HG03039 (cell line): ENCODE measurements around the gene ADGRA3.
A peak's percentile ranks its signal among the peaks of the same experiment; 100 is the strongest.

ENCODE experiments used
- ATAC-seq: cut with Tn5 transposase; IDR thresholded peaks from one replicate; pipeline ENCODE4 v1.9.1; 2021; ENCODE audit warnings: mild to moderate bottlenecking, moderate library complexity; ENCODE audit not compliant: unreplicated experiment

ADGRA3 gene

DNA sequence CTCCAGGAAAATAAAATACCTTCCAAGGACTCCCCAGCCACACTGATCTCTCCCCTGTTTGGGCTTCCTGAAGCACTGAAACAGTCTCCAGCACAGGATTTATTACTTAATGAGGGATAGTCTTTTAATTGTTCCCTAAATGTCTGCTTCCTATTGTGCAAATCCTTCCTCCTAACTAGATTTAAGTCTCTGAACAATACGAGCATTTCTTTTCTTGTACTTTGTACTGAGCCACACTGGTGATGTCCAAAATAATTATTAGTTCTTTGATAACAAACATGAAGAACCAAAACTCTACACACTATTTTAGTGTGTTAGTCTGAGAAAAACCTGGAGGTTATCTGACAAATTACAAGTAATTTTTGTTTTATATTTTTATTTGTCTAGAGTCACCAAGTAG lies 5.1 kb downstream of the ADGRA3 start:
- no peak for ATAC-seq

DNA sequence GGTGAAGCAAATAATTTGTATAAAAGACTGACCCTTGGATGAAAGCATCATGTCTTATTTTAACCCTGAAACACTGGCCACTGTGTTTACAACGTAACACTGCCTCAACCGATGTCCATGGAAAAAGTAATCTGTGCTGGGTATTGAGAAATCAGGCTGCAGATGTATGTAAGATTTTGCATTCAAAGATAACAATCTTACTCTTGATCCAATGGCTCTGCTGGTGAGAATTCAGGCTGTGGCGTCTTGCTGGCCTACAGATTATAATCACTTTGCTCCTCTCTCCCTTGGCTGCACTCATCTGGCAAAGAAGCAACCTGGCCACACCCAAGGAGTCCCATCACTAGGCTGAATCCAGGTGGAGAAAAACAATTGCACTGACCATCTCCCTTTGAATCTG lies 7.5 kb downstream of the ADGRA3 start:
- no peak for ATAC-seq

DNA sequence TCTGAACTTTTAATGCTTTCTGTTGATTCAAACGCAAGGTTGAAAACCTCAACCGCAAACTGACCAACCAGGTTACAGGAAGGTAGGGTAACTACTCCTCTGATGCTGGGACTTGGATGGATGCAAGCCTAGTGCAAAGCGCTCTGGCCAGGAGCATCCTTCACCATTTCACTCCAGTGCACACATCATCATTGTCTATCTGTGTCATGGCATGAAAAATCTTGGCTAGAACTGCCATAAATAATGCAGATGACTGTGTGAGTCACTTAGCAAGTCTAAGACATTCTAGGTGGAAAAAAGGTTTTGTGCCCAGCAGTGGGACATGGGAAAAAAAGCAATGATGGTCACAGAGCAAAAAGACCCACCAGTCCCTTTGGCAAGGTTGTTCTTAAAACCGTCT lies 10.9 kb downstream of the ADGRA3 start:
- no peak for ATAC-seq

DNA sequence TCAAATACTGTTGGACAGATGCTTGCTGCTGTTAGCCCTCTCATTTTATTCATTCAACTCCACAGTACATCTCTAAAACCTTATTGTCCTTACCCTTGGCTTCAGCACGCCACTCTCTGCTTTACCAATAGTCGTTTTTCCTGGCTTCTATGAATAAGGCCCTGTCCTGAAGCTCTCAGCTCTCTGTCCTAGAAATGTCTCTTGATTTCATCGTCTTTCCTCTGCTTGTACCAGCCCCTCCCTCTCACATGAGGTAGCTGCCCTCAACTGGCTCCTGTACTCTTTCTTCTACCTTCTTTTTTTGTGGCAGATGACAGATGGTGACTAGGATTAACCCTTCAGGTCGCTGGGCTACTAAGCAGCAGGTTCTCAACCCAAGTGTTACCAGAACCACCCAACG lies 11.4 kb downstream of the ADGRA3 start:
- no peak for ATAC-seq

DNA sequence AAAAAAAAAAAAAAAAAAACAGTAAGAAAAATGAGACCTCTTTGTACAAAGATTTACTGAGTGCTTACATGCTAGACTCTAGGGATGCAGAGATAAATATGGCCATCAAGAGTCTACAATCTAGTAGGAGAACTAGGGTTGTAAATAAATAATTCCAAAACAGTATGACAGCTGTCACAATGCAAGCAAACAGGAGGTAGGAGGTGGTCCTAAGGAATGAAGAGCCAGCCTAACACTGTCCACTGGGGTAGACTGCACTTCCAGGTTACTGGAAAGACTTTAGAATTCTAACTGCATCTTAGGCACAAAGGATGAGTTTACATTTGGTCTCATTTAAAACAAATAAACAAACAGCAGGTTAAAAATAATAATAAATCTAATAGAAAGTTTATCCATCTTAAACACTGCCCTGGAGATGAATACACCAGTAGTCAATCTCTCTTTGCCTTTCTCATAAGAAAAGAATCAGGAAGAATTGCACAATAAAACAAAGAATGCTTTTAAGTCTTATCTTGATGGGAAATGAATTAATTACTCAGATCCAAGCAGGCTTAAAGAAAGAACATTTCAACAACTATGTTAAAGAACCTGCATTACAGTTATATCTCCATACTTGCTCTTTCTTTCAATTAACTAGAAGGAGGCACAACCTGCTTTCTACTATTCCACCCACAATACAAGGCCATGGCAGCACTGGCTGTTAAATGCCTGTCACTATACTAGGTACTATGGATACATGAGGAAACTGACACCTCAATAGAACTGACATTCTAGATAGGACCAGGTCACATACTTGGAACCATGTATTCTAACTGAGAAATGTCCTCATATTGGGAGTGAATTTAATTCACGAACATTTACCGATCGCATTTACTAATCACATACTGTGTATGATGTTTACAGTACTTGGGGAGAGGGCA lies 12.7 kb downstream of the ADGRA3 start:
- no peak for ATAC-seq

DNA sequence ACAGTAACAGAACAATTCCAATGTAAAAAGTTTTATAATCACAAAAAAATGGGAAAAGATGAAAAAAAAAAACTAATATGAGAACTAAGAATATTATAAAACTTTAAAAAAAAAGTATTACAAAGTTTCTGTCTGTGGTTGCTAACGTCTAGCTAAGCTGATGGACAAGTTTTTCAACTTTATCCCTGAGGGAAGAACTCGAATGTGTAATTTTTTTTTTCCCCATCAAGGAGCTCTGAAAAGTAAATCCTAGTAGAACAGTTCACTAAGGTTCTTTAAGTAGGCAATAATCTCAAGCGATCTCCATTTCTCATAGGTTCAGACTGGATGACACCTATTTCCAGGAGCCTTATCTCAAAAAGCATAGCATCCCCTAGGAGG lies 14.2 kb downstream of the ADGRA3 start:
- no peak for ATAC-seq

DNA sequence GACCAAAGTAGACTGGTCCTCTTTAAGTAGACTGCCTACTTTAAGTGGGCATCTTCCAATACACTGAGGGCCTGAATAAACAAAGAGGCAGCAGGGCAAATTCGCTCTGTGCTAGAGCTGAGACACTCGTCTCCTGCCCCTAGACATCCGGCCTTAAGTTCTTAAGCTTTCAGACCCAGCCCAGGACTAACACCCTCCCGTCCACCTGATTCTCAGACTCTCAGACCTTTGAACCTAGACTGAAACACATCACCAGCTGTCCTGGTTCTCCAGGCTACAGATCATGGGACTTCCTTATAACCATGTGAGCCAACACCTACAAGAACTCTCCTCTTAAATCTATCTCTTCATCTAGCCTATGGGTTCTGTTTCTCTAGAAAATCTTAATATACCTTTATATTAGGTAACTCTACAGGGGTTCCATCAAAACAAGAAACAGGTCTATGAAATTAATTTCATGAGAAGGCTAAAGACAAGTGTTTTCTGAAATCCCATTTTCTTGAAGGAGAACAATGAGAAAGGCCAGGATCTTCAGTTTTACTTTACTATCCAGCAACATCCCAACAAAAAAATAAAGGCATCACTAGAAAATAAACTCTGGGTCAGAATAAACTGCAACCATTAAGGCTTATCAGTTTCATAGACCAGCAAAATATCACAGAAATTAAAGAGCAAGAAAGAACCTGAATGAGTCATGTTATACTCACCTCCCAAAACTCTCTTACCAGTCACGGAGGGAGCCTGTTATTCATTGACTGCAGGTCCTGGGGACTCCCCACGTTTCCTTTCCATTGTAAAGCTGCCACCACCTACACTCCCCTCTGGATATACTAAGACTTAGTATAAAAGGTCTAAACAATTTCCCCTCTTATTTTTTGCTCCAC lies 14.8 kb downstream of the ADGRA3 start:
- peak; percentile 53 for ATAC-seq

DNA sequence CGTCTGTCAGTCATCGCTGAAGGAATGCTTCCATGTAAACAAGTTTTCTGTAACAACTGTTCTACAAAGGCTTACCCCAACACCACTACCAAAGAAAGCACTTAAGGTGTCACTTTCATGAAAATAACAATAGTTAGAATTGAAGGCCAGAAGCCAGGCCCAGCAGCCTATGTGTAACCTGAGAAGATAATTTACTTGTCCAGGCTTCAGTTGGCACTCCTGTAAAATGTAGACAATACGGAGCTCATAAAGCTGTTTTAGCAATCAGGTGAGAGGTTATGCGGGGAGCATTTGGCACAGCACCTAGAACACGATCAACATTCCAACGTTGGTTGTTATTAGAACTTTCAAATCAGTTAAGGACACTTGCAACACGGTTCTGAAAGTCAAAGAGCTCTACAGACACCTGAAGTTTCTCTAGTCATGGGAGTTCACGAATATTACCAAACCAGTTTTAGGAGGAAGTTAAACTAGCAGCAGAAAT lies 15.7 kb downstream of the ADGRA3 start:
- ATAC-seq = no peak

DNA sequence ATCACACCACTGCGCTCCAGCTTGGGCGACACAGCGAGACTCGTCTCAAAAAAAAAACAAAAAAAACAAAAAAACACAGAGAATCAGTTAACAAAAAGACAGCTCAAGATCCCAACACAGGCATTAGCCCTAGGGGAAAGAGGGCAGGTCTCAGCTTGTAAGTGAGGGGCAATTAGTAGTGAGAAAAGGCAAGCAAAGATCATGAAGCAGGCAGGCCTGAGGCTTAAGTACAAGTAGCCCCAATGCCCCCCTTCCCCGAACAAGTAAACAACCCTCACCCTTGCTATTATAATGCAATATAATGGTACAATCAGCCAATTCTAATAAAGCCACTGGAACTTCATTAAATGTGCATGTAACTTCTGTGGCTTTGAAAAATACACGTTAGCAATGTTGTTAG lies 17.0 kb downstream of the ADGRA3 start:
- no peak for ATAC-seq

DNA sequence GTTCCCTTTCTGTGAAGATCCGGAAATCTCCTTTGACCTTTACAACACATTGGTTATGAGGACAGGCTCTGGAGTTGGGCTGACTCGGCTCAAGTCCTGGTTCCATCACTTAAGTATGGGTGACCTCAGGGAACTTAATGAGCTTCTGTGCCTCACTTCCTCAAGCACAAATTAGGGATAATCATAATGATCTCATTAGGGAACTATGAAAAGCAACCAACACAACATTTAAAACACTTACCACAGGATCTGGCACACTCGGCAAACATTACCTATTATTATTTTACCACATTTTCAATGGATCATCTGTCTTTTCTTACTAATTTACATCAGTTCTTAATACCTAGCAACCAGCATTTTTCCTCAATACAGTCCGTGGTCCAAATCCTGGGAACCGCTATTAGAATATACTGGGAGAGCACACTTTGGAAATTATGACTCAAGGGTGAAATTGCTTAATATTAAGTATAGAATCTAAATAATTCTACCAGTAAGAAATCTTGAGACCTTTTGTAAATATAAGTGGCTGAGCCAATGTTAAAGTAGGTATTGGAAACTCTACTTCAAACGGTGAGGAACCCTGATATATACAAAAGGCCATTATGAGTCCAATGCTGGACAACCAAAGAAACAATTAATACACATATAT lies 19.6 kb downstream of the ADGRA3 start:
- no peak for ATAC-seq

DNA sequence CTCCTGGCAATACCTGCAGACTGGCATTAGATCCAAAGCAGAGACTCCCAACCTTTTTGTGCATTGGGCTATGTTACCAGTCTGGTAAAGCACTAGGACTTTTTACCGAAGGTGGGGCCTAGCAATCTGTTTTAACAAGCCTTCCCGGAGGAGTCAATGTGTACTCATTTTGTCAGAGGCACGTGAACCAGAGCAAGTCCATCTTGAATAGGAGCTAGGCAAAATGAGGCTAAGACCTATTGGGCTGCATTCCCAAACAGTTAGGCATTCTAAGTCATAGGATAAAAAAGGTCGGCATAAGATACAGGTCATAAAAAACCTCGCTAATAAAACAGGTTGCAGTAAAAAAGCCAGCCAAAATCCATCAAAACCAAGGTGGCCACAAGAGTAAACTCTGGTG lies 22.3 kb downstream of the ADGRA3 start:
- ATAC-seq = no peak

DNA sequence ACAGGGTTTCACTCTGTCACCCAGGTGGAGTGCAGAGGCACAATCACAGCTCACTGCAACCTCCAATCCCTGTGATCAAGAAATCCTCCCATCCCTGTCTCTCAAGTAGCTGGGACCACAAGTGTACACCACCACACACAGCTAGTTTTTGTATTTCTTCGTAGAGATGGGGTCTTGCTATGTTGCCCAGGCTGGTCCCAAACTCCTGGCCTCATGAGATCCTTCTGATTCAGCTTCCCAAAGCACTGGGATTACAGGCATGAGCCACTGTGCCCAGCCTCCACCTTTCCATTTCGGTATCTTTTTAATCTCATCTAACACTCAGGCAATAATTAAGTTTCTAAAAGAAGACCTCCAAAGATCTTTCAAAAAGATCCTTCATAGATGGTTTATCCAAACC lies 22.9 kb downstream of the ADGRA3 start:
- no peak for ATAC-seq

DNA sequence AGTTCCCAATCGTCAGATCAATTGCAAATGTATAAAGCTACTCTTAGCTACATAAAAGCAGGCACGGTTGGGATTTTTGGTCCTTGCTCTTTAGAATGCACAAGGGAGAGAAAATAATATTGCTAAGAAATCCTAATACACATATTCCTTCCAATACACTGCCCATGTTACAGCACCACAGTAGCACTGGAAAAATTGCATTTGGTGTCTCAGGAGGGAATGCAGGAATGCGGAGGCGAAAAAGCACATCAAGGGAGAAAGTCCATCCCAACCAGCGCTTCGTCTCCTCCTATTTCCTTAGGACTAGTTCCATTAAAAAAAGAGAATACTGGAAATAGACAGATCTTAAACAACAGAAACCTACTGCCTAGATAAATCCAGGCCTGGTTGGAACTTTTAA lies 23.9 kb downstream of the ADGRA3 start:
- ATAC-seq = no peak

DNA sequence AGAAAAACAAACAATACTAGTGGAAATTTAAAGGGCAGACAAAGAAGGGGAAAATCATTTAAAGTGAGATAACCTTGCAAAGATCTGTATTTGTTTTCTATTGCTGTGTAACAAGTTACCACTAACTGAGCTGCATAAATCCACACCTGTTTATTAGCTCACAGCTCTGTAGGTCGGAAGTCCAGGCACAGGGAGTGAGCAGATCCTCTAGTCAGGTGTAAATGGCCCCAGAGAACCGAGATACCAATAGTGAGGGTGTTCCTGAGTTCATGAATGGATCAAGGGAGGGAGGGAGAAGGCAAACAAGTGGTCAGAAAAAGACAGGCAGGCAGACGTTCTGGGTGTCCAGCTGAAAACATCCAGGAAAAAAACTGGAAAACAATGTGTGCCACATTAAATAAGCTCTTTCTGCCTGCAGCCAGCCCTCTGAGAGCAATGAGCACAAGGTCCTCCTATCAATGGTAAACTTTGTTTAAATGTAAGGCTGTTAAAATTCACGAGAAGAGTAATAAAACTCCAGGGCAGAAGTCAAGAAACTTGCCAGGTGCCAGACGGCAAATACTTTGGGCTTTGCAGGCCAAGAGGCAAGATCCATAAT lies 25.0 kb downstream of the ADGRA3 start:
- no peak for ATAC-seq

DNA sequence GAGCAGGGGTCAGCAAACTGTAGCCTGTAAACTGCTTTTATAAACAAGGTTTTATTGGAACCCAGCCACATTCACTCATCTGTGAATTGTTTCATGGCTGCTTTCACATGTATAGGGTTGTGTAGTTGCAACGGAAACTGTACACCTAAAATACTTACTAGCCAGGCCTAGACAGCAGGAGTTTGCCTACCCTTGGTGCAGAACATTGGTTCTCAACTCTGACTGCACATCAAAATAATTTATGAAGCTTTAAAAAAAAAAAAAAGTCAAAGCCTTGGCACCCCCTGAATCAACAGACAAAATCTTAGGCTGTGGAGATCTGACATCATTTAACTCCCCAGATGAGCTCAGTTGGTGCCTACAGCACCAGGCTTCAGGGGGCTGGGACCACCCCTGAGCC lies 27.8 kb downstream of the ADGRA3 start:
- no peak for ATAC-seq

DNA sequence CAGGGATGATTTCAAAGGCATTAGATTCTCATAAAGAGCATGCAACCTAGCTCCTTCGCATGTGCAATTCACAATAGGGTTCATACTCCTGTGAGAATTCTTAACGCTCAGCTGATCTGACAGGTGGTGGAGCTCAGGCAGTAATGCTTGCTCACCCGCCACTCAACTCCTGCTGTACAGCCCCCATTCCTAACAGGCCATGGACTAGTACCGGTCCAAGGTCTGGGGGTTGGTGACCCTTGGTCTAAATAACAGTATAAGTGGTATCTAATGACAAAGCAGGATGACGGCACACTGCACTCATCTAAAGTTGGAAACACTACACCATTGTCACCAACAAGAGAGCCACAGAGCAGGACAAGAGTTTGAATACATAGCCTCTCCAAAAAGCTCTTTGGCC lies 28.5 kb downstream of the ADGRA3 start:
- ATAC-seq = no peak

DNA sequence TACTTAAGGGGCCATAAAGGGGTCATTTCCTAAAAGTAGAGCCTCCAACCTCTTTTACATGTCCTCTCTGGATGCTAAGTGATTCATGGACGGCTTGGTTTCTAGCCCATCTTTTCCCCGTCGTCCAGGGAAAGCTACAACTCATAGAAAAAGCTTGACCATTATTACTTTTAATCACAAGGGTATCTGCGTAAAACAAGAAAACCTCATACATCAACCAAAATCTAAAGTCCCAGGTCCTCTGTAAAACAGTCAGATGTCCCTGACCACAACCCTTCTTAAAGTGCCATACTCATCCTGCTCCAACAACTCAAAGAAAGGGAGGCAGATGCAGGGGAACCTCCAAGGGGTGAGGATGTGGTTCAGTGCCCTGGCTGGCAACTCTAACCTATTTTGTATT lies 29.6 kb downstream of the ADGRA3 start:
- no peak for ATAC-seq

DNA sequence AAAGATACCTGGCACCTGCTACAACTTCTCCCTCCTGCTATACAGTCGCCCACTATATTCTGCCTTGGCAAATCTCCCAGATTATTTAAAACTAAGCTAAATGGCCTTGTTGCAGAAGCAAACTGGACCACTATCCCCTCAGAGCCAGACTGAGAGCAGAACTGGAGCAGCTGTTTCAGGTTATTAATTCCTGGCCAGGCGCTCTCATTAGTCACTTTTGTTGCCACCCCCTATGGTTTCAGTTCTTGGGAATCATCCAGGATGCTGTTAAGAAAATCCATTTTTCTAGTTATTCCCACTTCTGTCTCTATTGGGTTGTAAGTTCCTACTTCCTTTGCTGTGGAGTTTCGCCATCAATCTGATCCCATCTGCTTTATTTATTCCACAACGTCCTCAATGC lies 30.1 kb downstream of the ADGRA3 start:
- ATAC-seq = no peak

DNA sequence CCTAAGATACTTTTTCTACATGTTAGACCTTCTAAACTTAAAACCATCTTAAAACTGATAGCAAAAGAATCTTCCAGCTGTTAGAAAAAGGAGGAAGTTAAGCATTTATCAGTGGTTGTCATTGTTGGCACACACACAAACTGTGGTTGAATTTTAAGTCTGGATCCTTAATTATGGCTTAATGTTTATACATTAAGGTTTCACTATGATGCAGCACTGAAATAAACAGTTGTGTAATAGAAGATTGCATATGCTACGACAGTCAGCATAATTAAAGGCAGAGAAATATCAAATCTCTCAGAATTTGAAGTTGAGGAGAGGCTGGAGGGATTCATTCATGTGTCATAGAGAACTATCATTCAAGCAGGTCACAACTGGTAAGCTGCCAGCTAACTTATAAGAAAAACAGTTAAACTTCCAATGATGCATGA lies 32.3 kb downstream of the ADGRA3 start:
- ATAC-seq = no peak

DNA sequence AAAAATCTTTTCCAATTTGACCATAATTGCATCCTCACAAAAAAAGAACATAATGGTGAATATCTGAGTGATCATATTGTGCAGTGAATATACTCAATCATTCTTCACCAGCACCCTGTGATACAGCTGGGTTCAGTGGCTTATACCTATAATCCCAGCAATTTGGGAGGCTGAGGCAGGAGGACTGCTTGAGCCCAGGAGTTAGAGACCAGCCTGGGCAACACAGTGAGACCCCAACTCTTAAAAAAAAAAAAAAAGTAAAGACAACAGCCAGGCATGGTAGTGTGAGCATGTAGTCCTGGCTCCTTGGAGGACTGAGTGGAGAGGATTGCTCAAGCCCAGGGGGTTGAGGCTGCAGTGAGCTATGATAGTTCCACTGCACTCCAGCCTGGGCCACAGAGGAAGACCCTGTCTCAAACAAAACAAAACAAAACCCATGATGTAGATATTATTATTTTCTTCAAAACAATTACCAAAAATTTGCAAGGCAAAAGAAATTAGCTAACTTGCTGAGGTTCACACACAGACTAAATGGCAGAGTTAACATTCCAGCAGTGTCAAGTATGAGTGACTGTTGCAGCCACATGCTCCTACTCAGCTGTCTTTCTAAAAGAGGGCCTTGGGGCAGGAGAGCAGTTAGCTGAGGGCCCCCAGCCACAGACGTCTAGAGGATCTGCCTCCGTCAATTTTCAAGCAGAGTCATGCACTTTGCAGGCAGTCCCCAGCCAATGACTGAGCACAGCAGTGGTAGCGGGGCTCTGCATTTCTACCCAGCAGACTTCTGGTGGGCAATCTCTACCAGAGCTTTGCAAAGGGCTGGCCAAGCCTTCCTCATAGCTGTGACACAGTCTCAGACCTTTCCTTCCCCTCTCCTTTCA lies 33.4 kb downstream of the ADGRA3 start:
- ATAC-seq = no peak
